AG10803 (cell line): ENCODE data around the gene BMERB1.

Source experiments
- DNase-seq: peaks from one replicate; pipeline ENCODE4 v3.0.0; 2010; ENCODE audit warnings: low read depth
- H3K4me3 ChIP-seq: 2 replicates; pipeline ENCODE4 v1.5.1; 2011; ENCODE audit warnings: mild to moderate bottlenecking, low read length, control low read depth
- CTCF ChIP-seq: conservative IDR thresholded peaks from 2 replicates; pipeline ENCODE4 v1.5.1; 2011; ENCODE audit warnings: mild to moderate bottlenecking, low read length, control low read depth, inconsistent platforms

BMERB1 gene

GRCh38 chr16:15613676-15614075 is 179.3 kb downstream of the BMERB1 start:
- H3K4me3 ChIP-seq: no peak overlapping the region
- DNase-seq: no peak
- no peak for TF ChIP-seq CTCF

- TF ChIP-seq CTCF: no peak
- DNase-seq: no peak
- no peak overlapping the region for H3K4me3 ChIP-seq
Measured at GRCh38 chr16:15616012-15616411, 181.6 kb downstream of the BMERB1 start.

GRCh38 chr16:15616475-15617165 is 182.2 kb downstream of the BMERB1 start:
- H3K4me3 ChIP-seq: no peak overlapping the region
- TF ChIP-seq CTCF: no peak
- DNase-seq: no peak

- no peak overlapping the region for H3K4me3 ChIP-seq
- no peak for DNase-seq
- TF ChIP-seq CTCF: no peak
Measured at GRCh38 chr16:15617901-15618300, 183.5 kb downstream of the BMERB1 start.

- peak; percentile 78 for DNase-seq
- TF ChIP-seq CTCF: no peak
- no peak overlapping the region for H3K4me3 ChIP-seq
Measured at GRCh38 chr16:15618392-15618791, 184.0 kb downstream of the BMERB1 start.

- TF ChIP-seq CTCF: no peak
- no peak for DNase-seq
- no peak overlapping the region for H3K4me3 ChIP-seq
Measured at GRCh38 chr16:15620611-15621195, 186.3 kb downstream of the BMERB1 start.

- TF ChIP-seq CTCF: no peak
- no peak for DNase-seq
- no peak overlapping the region for H3K4me3 ChIP-seq
Measured at GRCh38 chr16:15621456-15621855, 187.1 kb downstream of the BMERB1 start.
